HepG2 (cell line): ENCODE measurements around the gene GCHFR. TPM values are rescaled to one million over a fixed set of nuclear protein-coding genes. Genes with fewer than 3 reads are reported as not detected.

ENCODE experiments used
- ATAD3A ChIP-seq: sonication (generic); formaldehyde crosslinking; IDR thresholded peaks from 2 replicates; pipeline ENCODE4 v1.4.0; 2020; ENCODE audit warnings: missing genetic modification reagents
- CAMTA2 ChIP-seq: sonication (generic); formaldehyde crosslinking; IDR thresholded peaks from 2 replicates; pipeline ENCODE4 v1.4.0; 2020; ENCODE audit warnings: mild to moderate bottlenecking, missing genetic modification reagents, borderline replicate concordance
- CHD2 ChIP-seq: IDR thresholded peaks from 2 replicates; pipeline ENCODE4 v1.6.1; 2011; ENCODE audit warnings: low read depth, low read length, improper control_type of control experiment
- EED ChIP-seq: sonication (generic); formaldehyde crosslinking; IDR thresholded peaks from 2 replicates; pipeline ENCODE4 v1.5.0; 2020; ENCODE audit warnings: mild to moderate bottlenecking, missing genetic modification reagents
- GATA4 ChIP-seq: sonication (generic); IDR thresholded peaks from 2 replicates; pipeline ENCODE4 v1.6.1; 2016; ENCODE audit warnings: antibody characterized with exemption, low read depth, borderline replicate concordance
- KDM1A ChIP-seq: IDR thresholded peaks from 2 replicates; pipeline ENCODE4 v1.6.1; 2016; ENCODE audit warnings: missing compliant biosample characterization
- KLF11 ChIP-seq: IDR thresholded peaks from 2 replicates; pipeline ENCODE4 v1.6.1; 2016; ENCODE audit warnings: missing compliant biosample characterization
- POGZ ChIP-seq: sonication (generic); formaldehyde crosslinking; IDR thresholded peaks from 2 replicates; pipeline ENCODE4 v1.4.0; 2020; ENCODE audit warnings: mild to moderate bottlenecking, missing genetic modification reagents
- SIN3A ChIP-seq: IDR thresholded peaks from 2 replicates; pipeline ENCODE4 v1.6.1; 2011; ENCODE audit warnings: low read depth, mild to moderate bottlenecking, control low read depth, low read length, borderline replicate concordance
- SMAD1 ChIP-seq: sonication (generic); formaldehyde crosslinking; IDR thresholded peaks from 2 replicates; pipeline ENCODE4 v1.4.0; 2020; ENCODE audit warnings: missing genetic modification reagents, low read depth, mild to moderate bottlenecking, borderline replicate concordance
- STAT5B ChIP-seq: sonication (generic); formaldehyde crosslinking; IDR thresholded peaks from 2 replicates; pipeline ENCODE4 v1.4.0; 2020; ENCODE audit warnings: missing genetic modification reagents
- TBX2 ChIP-seq: sonication (generic); formaldehyde crosslinking; IDR thresholded peaks from 2 replicates; pipeline ENCODE4 v1.5.0; 2020; ENCODE audit warnings: missing genetic modification reagents, mild to moderate bottlenecking, borderline replicate concordance
- TCF12 ChIP-seq, 2 experiments: fragments of 450-650 bp in 1 of 2; sonication (generic) in 1 of 2; formaldehyde crosslinking in 1 of 2; IDR thresholded peaks; 2 replicates each; pipeline versions ENCODE4 v1.6.1 to v1.8.0; 2017 to 2022; ENCODE audit warnings: antibody characterized with exemption in 1 of 2, mild to moderate bottlenecking in 1 of 2, missing genetic modification reagents in 1 of 2, moderate library complexity in 1 of 2
- ZNF292 ChIP-seq: sonication (generic); formaldehyde crosslinking; IDR thresholded peaks from 2 replicates; pipeline ENCODE4 v1.8.1; 2022; ENCODE audit warnings: mild to moderate bottlenecking, low read depth, missing genetic modification reagents, borderline replicate concordance
- ZNF335 ChIP-seq: sonication (generic); formaldehyde crosslinking; IDR thresholded peaks from 2 replicates; pipeline ENCODE4 v1.4.0; 2020; ENCODE audit warnings: missing genetic modification reagents
- ZNF598 ChIP-seq: sonication (generic); formaldehyde crosslinking; IDR thresholded peaks from 2 replicates; pipeline ENCODE4 v1.5.1; 2020; ENCODE audit warnings: mild to moderate bottlenecking, missing genetic modification reagents, borderline replicate concordance
- ZNF616 ChIP-seq: sonication (generic); formaldehyde crosslinking; IDR thresholded peaks from 2 replicates; pipeline ENCODE4 v1.5.0; 2020; ENCODE audit warnings: low read depth, mild to moderate bottlenecking, missing genetic modification reagents
- polyA plus RNA-seq, 8 experiments: library from polyadenylated mRNA; depleted of rRNA in 3 of 8; stranded (reverse) in 7 of 8; unstranded in 1 of 8; fragments of >200 nt; fragmentation: Illumina TruSeq in 4 of 8; extraction: Trizol in 4 of 8; gene quantifications; 2 replicates each; pipeline versions ENCODE4 v1.2.1 to v1.2.3, GENCODE V29; 2011 to 2016; ENCODE audit warnings: low read depth in 4 of 8, missing spikeins in 1 of 8, mixed read lengths in 1 of 8; ENCODE audit not compliant: insufficient read depth in 1 of 8
- total RNA-seq, 5 experiments: library from RNA; depleted of rRNA; stranded (reverse); fragments of >200 nt; fragmentation: Illumina TruSeq; extraction: Trizol; gene quantifications; 2 replicates each; pipeline ENCODE4 v1.2.3, GENCODE V29; 2016; ENCODE audit warnings: low read depth in 1 of 5
- TF ChIP-seq, protein P1 (sequence below): sonication (generic); formaldehyde crosslinking; IDR thresholded peaks from 2 replicates; pipeline ENCODE4 v1.8.1; 2023; ENCODE audit warnings: mild to moderate bottlenecking, inconsistent platforms, moderate library complexity, missing genetic modification reagents, borderline replicate concordance
- TF ChIP-seq, protein P2 (sequence below): sonication (generic); formaldehyde crosslinking; IDR thresholded peaks from 2 replicates; pipeline ENCODE4 v1.4.0; 2020; ENCODE audit warnings: missing genetic modification reagents

Gene GCHFR
- total and polyA plus RNA-seq, 2 of the 13 experiments (the other 11 are each of a cell fraction or from before 2014, with no cell fraction given): 51.5 to 92.4 TPM

DNA sequence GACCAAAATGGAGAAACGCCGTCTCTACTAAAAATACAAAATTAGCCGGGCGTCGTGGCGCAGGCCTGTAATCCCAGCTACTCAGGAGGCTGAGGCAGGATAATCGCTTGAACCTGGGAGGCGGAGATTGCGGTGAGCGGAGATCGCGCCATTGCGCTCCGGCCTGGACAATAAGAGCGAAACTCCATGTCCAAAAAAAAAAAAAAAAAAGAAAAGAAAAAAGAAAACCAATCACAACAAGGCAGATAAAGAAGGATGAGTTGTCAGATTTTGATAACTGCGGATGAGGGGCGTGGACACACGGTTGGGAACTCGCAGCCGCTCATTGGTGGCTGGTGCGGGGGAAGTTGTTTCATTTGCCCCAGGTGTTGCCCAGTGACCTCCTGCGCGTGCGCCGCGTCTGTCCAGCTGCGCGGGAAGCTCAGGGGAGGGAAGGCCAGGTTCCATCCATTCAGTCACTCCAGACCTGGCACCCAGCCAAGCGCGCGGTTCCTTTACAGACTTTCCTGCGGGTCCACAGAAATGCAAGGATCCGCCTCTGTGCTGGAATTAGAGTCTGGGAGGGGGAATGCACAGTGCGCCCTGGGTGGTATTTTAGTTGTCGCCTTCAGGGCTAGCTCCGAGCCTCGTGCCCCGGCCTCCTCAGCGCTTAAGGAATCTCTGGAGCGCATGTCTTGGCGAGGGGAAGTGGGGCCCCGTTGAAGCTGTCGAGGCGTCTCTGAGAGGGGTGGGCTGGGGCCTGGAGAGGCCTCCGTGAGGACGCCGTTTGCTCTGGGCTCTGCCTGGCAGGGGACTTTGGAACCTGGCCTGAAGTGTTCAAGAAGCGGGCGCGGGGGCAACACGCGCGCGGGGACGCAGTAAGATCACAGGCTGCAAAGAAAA is 708 bp upstream of the GCHFR start (continued):
- peak; percentile 63; the same call in 1 of the 2 replicates for TF ChIP-seq ZNF598 (CRISPR knock-in tag)
- no peak for TF ChIP-seq KDM1A (CRISPR knock-in tag)
- TF ChIP-seq POGZ (CRISPR knock-in tag): peak; percentile 33; the same call in 1 of the 2 replicates
- 0 out of 2 replicates have a peak, but pooled peaks have one; percentile 5 for TF ChIP-seq EED (CRISPR knock-in tag)
- TF ChIP-seq, protein P1, sequence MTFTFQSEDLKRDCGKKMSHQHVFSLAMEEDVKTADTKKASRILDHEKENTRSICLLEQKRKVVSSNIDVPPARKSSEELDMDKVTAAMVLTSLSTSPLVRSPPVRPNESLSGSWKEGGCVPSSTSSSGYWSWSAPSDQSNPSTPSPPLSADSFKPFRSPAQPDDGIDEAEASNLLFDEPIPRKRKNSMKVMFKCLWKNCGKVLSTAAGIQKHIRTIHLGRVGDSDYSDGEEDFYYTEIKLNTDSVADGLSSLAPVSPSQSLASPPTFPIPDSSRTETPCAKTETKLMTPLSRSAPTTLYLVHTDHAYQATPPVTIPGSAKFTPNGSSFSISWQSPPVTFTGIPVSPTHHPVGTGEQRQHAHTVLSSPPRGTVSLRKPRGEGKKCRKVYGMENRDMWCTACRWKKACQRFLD (CRISPR knock-in tag): 0 out of 2 replicates have a peak, but pooled peaks have one; percentile 34
- no peak for TF ChIP-seq CHD2
- peak; percentile 28; the same call in 1 of the 2 replicates for TF ChIP-seq ZNF616 (CRISPR knock-in tag)
- no peak for TF ChIP-seq ZNF335 (CRISPR knock-in tag)
- TF ChIP-seq GATA4: no peak
- no peak for TF ChIP-seq CAMTA2 (CRISPR knock-in tag)
- no peak for TF ChIP-seq ZNF292 (CRISPR knock-in tag)
- no peak for TF ChIP-seq ATAD3A (CRISPR knock-in tag)
- no peak for TF ChIP-seq TBX2
- no peak for TF ChIP-seq STAT5B (CRISPR knock-in tag)
- no peak for TF ChIP-seq SIN3A
- TF ChIP-seq SMAD1 (CRISPR knock-in tag): no peak
- TF ChIP-seq, protein P2, sequence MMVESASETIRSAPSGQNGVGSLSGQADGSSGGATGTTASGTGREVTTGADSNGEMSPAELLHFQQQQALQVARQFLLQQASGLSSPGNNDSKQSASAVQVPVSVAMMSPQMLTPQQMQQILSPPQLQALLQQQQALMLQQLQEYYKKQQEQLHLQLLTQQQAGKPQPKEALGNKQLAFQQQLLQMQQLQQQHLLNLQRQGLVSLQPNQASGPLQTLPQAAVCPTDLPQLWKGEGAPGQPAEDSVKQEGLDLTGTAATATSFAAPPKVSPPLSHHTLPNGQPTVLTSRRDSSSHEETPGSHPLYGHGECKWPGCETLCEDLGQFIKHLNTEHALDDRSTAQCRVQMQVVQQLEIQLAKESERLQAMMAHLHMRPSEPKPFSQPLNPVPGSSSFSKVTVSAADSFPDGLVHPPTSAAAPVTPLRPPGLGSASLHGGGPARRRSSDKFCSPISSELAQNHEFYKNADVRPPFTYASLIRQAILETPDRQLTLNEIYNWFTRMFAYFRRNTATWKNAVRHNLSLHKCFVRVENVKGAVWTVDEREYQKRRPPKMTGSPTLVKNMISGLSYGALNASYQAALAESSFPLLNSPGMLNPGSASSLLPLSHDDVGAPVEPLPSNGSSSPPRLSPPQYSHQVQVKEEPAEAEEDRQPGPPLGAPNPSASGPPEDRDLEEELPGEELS: peak; percentile 12; the same call in 1 of the 2 replicates
- TF ChIP-seq TCF12 (IDR thresholded peaks at IDR 0.05): no peak
- no peak for TF ChIP-seq TCF12 (CRISPR knock-in tag; IDR thresholded peaks at IDR 0.05)
- TF ChIP-seq KLF11 (CRISPR knock-in tag): peak; percentile 52
